Dendritic cell treated with granulocyte-macrophage colony-stimulating factor and Interleukin-4, amounts not matched to agents 40 ng/mL and 50 ng/mL, for 4 days (primary cell): ENCODE results near the gene ERVV-1.
A peak's percentile ranks its signal among the peaks of the same experiment; 100 is the strongest.
"Not testable (repeated sequence)": the region's sequence is repeated elsewhere in the genome, so short reads cannot be mapped to it uniquely, and the experiment has no call there.

Experiments used
- H3K27ac Mint-ChIP-seq: one replicate; pipeline ENCODE4 v1.8.0; 2022; ENCODE audit warnings: mild to moderate bottlenecking, mixed read lengths
- H3K27me3 Mint-ChIP-seq: one replicate; pipeline ENCODE4 v1.8.0; 2022; ENCODE audit warnings: mild to moderate bottlenecking, mixed read lengths
- H3K36me3 Mint-ChIP-seq: one replicate; pipeline ENCODE4 v1.8.0; 2022; ENCODE audit warnings: low read depth, mixed read lengths
- H3K4me1 Mint-ChIP-seq: one replicate; pipeline ENCODE4 v1.8.0; 2022; ENCODE audit warnings: low read depth, mixed read lengths
- H3K4me3 Mint-ChIP-seq: one replicate; pipeline ENCODE4 v1.8.0; 2022; ENCODE audit warnings: mild to moderate bottlenecking, moderate library complexity, mixed read lengths
- H3K9me3 Mint-ChIP-seq: one replicate; pipeline ENCODE4 v1.8.0; 2022; ENCODE audit warnings: mixed read lengths
- intact Hi-C: fragments of 100-400 bp; cut with micrococcal nuclease; formaldehyde crosslinking; loops from one replicate; pipeline ENCODE4 v1.15.0; 2022

The ERVV-1 gene

DNA sequence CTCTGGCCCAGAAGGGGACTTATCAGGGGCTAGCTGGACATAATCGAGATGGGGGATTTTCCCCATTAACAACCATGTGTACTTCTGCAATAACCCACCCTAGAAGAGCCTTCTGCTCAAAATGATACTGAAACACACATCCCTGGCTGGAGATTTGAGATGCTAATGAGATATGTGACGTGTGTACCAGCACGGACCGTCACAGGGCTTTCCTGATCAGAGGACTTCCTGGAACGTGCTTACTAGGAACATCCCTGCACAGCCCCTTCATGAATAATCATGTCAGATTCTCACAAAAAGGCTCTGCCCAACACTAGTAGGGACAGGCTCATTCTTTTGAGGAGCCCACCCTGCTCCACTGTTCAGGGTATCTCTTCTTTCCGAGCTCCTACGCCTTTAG is 6.5 kb upstream of the ERVV-1 start:
- no peaks in the 10 kb centered on the region for H3K27me3 Mint-ChIP-seq
- H3K4me1 Mint-ChIP-seq: no peaks in the 10 kb centered on the region
- H3K9me3 Mint-ChIP-seq: peaks cover 96% of the 10 kb centered on the region
- H3K27ac Mint-ChIP-seq: no peak overlapping the region
- no peaks in the 10 kb centered on the region for H3K36me3 Mint-ChIP-seq
- intact Hi-C loops: no loop called here
- H3K4me3 Mint-ChIP-seq: no peak overlapping the region

DNA sequence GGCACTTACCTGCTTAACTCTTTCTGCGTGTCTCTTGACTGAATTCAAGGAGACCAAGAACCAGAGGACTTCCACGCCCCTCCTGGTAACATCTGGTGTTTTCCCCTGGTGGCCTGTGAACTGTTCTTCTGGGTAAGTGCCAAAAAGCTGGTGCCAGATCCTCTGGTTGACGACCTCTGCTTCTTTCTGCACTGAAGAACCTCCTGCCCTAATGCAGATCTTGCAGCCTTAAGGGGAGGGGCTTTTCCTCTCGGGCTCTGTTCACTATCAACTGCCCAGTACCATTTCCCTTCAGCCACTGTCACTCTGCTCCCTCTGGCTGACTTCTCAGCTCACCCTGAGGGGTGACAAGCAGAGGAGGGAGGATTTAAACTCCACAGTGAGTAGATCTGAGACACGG is 6.1 kb upstream of the ERVV-1 start:
- no peaks in the 10 kb centered on the region for H3K27me3 Mint-ChIP-seq
- no peaks in the 10 kb centered on the region for H3K36me3 Mint-ChIP-seq
- intact Hi-C loops: no loop called here
- H3K27ac Mint-ChIP-seq: no peak overlapping the region
- H3K4me3 Mint-ChIP-seq: no peak overlapping the region
- H3K4me1 Mint-ChIP-seq: no peaks in the 10 kb centered on the region
- H3K9me3 Mint-ChIP-seq: peaks cover 92% of the 10 kb centered on the region

DNA sequence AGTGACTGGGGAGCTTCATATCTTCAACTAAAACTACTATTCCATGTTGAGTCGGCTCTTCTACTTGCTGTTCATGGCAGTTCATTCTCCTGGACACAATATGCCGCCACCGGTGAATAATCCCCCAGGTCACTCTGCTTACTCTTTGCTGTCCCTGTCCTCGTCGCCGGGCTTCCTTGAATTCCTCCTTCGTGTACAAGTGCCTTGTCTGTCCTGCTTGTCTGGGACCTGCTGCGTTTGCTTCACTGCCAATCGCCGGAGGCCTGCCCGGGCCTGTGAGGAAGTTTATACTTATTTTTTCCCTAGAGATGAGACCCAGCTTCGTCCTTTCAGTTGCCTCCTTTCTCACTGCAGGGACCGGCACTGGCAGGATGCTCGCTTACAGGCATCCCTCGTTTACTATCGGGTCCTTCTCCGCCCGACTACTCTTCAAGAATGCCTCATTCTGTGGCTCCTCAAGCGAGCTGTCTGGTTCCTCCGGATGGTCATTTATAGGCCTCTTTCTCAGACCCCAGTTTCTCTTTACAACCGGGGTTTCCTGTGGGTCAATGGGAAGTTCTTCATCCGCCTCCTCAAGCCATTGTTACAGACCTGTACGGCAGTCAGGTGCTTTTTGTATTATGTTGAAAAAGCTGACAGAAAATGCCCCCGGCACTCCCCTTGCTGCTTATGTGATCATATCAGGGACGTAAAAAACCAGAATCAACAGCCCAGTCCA is 5.5 kb upstream of the ERVV-1 start:
- no peak overlapping the region for H3K4me3 Mint-ChIP-seq
- no peaks in the 10 kb centered on the region for H3K36me3 Mint-ChIP-seq
- no peak overlapping the region for H3K27ac Mint-ChIP-seq
- no peaks in the 10 kb centered on the region for H3K27me3 Mint-ChIP-seq
- intact Hi-C loops: no loop called here
- H3K9me3 Mint-ChIP-seq: peaks cover 91% of the 10 kb centered on the region
- no peaks in the 10 kb centered on the region for H3K4me1 Mint-ChIP-seq

DNA sequence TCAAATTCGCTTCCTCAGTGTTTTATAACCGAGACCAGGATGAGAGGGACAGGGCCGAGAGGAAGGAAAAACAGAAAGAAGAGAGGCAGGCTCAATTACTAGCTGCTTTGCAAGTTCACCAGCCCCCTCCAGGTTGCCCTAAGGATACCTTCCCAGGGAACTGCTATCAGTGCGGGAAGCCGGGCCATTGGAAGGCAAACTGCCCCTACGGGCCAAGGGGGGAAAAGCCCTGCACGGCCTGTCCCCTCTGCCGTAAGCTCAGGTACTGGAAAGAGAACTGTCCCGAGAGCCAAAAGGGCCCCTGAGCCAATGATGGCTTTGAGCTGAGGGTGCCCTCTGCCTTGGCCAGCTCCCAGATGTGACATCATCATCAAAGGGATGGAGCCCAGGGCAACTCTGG is 3.2 kb upstream of the ERVV-1 start:
- H3K4me3 Mint-ChIP-seq: no peak overlapping the region
- H3K4me1 Mint-ChIP-seq: no peaks in the 10 kb centered on the region
- H3K9me3 Mint-ChIP-seq: peaks cover 84% of the 10 kb centered on the region
- H3K27ac Mint-ChIP-seq: no peak overlapping the region
- intact Hi-C loops: no loop called here
- no peaks in the 10 kb centered on the region for H3K27me3 Mint-ChIP-seq
- H3K36me3 Mint-ChIP-seq: no peaks in the 10 kb centered on the region

DNA sequence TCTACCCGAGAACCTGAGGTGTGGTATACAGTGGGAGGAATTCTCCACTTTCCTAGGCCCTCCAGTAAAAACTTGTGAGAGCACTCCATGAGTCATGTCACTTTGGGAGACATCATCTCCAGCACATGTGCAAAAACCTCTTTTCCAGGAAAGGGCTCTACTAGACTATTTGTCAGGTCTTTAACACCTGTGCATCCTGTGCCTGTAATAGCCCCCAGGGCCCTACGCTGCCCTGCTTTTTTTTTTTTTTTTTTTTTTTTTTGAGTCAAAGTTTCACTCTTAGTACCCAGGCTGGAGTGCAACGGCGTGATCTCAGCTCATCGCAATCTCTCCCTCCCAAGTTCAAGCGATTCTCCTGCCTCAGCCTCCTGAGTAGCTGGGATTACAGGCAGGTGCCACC is 1.7 kb upstream of the ERVV-1 start:
- H3K4me3 Mint-ChIP-seq: no peak overlapping the region
- H3K27me3 Mint-ChIP-seq: no peaks in the 10 kb centered on the region
- H3K4me1 Mint-ChIP-seq: no peaks in the 10 kb centered on the region
- intact Hi-C loops: no loop called here
- H3K9me3 Mint-ChIP-seq: peaks cover 85% of the 10 kb centered on the region
- no peak overlapping the region for H3K27ac Mint-ChIP-seq
- no peaks in the 10 kb centered on the region for H3K36me3 Mint-ChIP-seq

DNA sequence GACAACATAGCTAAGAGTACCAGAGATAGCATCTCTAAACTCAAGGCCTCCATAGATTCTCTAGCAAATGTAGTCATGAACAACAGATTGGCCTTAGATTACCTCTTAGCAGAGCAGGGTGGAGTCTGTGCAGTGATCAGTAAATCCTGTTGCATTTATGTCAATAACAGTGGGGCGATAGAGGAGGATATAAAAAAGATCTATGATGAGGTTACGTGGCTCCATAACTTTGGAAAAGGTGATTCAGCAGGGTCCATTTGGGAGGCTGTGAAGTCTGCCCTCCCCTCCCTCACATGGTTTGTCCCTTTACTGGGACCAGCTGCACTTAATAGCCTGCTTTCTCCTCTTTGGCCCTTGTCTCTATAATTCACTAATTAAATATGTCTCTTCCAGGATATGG is 1.4 kb downstream of the ERVV-1 start:
- Mint-ChIP-seq H3K4me1 (no peaks in the 10 kb centered on the region), H3K4me3 (no peak overlapping the region), H3K36me3 (no peaks in the 10 kb centered on the region), H3K27me3 (no peaks in the 10 kb centered on the region), H3K9me3 (peaks cover 80% of the 10 kb centered on the region), H3K27ac (no peak overlapping the region)
- intact Hi-C loops: no loop called here

DNA sequence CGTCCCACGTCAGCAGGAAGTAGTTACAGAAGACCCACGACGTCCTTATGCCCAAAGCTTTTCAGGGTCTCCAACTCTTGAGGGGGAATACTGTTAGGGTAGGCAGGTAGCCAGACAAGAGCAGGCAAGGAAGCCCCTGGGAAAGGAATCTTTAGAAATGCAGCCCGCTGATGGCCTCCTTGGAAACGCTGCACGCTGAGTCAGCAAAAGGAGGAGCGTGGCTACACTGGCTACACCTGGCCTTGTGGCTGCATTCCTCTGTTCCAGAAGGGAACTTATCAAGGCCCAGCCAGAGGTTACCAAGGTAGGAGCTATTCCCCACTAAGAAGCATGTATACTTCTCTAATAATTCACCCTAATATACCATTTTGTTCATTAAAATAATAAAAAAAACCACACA is 2.0 kb downstream of the ERVV-1 start:
- intact Hi-C loops: no loop called here
- H3K27ac Mint-ChIP-seq: no peak overlapping the region
- H3K4me1 Mint-ChIP-seq: no peaks in the 10 kb centered on the region
- peaks cover 80% of the 10 kb centered on the region for H3K9me3 Mint-ChIP-seq
- no peak overlapping the region for H3K4me3 Mint-ChIP-seq
- H3K27me3 Mint-ChIP-seq: no peaks in the 10 kb centered on the region
- H3K36me3 Mint-ChIP-seq: no peaks in the 10 kb centered on the region

DNA sequence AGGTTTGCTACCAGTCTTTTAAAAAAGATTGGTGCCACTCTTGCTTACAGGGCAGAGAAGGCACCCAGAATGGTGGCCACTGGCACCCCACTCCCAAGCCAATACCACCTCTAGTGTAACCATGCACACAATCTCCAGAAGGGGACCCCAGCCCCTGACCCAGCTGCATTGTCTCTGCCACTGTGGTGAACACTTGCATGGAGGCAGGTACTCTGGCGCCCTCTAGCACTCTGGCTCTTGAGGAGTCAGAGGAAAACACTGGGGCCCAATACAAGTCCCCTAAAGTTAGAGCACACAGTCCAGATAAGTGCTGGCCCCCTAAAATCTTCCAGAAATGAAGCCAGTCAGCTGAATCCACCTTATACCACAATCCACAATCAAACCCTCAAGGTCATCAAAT is 6.0 kb downstream of the ERVV-1 start:
- Mint-ChIP-seq H3K27me3 (no peaks in the 10 kb centered on the region), H3K36me3 (no peaks in the 10 kb centered on the region), H3K27ac (no peak overlapping the region), H3K4me1 (no peaks in the 10 kb centered on the region), H3K4me3 (no peak overlapping the region), H3K9me3 (peaks cover 77% of the 10 kb centered on the region)
- intact Hi-C loops: no loop called here

DNA sequence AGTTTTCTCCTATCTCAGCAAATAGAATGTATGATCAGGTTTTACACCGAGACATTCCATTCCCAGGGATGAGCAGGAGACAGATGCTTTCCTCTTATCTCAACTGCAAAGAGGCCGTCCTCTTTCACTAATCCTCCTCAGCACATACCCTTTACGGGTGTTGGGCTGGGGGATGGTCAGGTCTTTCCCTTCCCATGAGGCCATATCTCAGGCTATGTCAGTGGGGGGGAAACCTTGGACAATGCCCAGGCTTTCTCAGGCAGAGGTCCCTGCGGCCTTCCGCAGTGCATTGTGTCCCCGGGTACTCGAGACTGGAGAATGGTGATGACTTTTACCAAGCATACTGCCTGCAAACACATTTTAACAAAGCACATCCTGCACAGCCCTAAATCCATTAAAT is 14.6 kb downstream of the ERVV-1 start:
- H3K36me3 Mint-ChIP-seq, H3K27ac Mint-ChIP-seq, H3K27me3 Mint-ChIP-seq, H3K4me1 Mint-ChIP-seq, intact Hi-C loops, H3K4me3 Mint-ChIP-seq: not testable (repeated sequence)
- H3K9me3 Mint-ChIP-seq: peaks cover 88% of the 10 kb centered on the region

DNA sequence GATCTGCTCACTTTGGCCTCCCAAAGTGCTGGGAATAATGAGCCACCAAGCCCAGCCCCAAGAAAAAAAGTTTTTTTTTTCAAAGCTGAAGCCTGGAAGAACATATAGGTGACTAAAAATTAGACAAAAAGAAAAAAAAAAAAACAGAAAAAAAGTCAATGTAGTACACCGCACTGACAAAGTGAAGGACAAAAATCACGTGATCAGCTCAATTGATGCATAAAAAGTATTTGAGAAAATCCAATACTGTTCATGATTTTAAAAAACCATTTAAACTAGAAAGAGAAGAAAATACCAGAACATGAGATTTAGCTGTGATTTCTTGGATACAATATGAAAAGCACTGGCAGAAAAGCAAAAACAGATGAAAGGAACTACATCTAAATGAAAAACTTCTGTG is 20.3 kb downstream of the ERVV-1 start:
- intact Hi-C loops: no loop called here
- no peak overlapping the region for H3K27ac Mint-ChIP-seq
- peaks cover 5% of the 10 kb centered on the region for H3K36me3 Mint-ChIP-seq
- H3K4me3 Mint-ChIP-seq: no peak overlapping the region
- peaks cover 75% of the 10 kb centered on the region for H3K9me3 Mint-ChIP-seq
- peaks cover 13% of the 10 kb centered on the region for H3K27me3 Mint-ChIP-seq
- no peaks in the 10 kb centered on the region for H3K4me1 Mint-ChIP-seq

DNA sequence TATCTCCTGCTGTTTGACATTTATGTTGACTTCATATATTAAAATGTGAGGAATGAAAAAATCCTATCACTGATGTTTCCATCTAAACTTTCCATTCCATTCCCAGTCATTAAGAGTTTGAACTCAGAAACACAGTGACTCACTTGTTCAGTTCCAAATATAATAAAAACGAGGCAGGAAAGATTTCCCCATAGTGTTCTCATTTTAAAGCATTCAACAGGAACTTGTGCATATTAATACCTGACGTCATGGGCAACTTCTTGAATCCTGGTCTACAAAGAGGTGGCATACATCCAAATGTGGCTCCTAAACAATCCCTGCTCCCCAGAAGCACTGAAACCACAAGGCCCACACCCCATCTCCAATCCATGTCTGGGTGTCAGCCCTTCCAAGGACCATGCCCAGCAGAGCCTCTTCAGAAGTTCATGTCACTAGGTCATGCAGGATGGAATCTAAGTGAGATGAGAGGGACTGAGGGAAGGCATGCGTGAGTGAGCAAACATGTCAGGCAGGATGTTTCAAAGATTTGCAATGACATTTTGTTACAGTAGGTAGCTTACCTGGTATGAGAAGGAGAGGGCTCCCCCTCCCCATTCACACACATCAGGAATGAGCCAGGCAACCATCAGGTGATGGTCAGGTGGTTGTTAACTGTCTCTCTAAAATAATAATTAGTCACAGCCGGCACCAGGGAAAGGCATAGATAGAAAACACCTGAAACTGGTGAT is 21.4 kb downstream of the ERVV-1 start:
- peaks cover 75% of the 10 kb centered on the region for H3K9me3 Mint-ChIP-seq
- H3K27ac Mint-ChIP-seq: no peak overlapping the region
- intact Hi-C loops: no loop called here
- no peak overlapping the region for H3K4me3 Mint-ChIP-seq
- no peaks in the 10 kb centered on the region for H3K4me1 Mint-ChIP-seq
- peaks cover 13% of the 10 kb centered on the region for H3K27me3 Mint-ChIP-seq
- H3K36me3 Mint-ChIP-seq: peaks cover 5% of the 10 kb centered on the region

DNA sequence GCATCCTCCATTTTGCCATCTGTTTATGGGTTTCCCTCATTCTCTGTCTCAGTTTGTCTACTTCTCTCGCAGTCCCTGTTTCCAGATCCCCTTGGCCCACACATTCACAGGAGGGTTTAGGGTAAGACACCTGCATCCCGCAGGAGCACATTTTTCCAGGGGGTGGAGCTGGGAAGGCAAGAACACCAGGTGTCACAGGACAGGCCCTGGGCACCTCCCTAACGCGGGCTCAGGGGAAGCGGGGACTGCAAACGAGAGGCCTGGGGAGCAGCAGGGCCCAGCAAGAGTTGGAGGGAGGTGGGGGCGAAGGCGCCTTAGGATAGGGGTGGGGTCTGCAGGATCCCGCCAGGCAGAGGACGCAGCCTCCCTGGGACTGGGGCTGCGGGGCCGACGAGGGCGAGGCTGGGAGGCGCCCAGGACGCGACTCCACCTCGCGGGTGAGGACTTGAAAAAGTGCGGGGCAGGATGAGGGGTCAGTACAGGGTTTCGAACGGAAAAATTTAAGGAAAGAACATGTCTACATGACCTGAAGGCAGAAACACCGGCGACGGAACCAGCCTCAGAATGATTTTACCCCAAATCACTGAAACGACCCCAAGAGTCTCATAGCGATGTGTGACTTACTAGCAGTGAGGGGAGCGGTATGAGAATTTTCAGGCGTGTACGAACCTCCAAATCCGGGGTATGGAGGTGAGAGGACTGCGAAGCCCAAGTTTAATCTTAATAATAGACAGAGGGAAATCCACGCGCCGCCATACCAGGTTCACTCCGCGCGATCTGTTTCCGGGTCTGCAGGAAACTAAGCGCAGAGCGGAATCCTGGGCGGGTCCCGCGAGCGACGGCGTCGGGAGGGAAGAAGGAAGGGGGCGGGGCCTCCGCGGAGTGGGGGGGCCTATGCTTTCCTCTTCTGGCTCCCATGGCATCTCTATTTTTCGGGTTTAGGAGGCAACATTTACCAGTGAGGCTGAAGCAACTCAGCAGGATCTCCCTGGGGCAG is 23.7 kb downstream of the ERVV-1 start:
- Mint-ChIP-seq H3K36me3 (peaks cover 5% of the 10 kb centered on the region), H3K4me1 (no peaks in the 10 kb centered on the region), H3K27ac (no peak overlapping the region), H3K9me3 (peaks cover 75% of the 10 kb centered on the region), H3K27me3 (peaks cover 13% of the 10 kb centered on the region), H3K4me3 (peak overlapping the region; percentile 21)
- intact Hi-C loops: no loop called here

DNA sequence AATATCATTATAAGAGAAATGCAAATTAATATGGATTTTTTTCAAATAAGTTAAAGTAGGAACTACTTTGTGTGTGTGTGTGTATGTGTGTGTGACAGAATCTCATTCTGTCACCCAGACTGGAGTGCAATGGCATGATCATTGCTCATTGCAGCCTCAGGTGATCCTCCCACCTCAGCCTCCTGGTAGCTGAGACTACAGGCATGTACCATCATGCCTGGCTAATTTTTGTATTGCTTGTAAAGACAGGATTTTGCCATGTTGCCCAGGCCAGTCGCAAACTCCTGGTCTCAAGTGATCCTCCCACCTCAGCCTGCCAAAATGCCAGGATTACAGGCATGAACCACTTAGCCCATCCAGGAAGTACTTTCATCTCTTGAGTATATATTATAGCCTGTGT is 27.6 kb downstream of the ERVV-1 start:
- Mint-ChIP-seq H3K36me3 (peaks cover 5% of the 10 kb centered on the region), H3K9me3 (peaks cover 69% of the 10 kb centered on the region), H3K27me3 (peaks cover 11% of the 10 kb centered on the region), H3K4me3 (no peak overlapping the region), H3K4me1 (no peaks in the 10 kb centered on the region), H3K27ac (no peak overlapping the region)
- intact Hi-C loops: no loop called here

DNA sequence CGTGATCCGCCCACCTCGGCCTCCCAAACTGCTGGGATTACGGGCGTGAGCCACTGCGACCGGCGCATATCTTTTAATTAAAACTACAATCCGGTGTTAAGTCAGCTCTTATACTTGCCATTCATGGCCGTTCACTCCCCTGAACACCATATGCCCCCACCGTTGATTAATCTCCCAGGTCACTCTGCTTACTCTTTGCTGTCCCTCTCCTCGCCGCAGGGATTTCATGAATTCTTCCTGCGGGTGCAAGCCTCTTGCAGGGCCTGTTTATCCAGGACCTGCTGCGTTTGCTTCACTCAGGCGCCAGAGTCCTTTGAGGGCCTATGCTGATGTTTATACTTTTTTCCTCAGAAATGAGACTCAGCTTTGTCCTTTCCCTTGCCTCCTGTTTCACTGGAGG is 31.8 kb downstream of the ERVV-1 start:
- H3K9me3 Mint-ChIP-seq: peaks cover 64% of the 10 kb centered on the region
- H3K4me1 Mint-ChIP-seq: no peaks in the 10 kb centered on the region
- no peak overlapping the region for H3K27ac Mint-ChIP-seq
- H3K27me3 Mint-ChIP-seq: no peaks in the 10 kb centered on the region
- no peaks in the 10 kb centered on the region for H3K36me3 Mint-ChIP-seq
- intact Hi-C loops: no loop called here
- H3K4me3 Mint-ChIP-seq: no peak overlapping the region
